Measurements from ENCODE around the gene RPN2.

DNA sequence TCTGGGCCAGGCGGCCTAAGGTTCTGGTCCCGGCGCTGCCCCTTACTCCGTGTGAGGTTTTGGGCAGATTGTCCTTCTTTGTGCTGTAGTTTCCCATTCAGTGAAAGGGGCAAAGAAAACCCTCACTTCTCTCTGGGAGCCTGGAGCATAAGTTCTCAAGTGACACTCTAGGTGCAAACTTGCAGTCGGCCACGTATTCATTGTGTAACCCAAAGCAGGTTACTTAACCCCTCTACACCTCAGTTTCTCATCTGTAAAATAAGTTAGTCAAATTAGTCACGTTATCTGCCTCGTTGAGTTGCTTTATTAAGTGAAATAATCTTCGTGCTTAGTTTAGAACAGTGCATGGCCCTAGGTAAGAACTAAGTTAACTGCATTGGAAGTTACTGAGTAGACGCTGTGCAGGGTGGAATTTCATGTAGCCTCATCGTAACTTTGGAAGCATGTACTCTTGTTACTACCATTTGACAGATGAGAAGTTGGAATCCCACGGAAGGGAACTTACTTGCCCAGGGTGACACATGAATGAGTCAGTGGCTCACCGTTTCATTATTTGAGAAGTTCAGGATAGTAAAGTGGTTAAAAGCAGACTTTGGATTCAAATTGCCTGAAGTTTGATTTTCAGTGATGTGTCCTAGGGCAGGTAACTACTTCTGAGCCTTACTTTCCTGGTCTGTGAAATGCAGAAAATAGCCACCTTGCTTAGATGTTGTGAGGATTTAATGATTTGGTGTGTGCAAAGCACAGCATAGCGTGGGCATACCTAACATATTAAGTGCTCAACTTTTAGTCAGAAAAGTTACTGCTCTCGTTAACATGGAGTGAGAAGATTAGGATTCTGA, 774 bp downstream of the RPN2 start:
- TF ChIP-seq JUND (IDR thresholded peaks at IDR 0.05) (no peak), YY1 (IDR thresholded peaks at IDR 0.05) (no peak), GABPA (IDR thresholded peaks at IDR 0.05 in 1 of 2, conservative IDR thresholded peaks at IDR 0.05 in 1 of 2) (no peak), TAF1 (conservative IDR thresholded peaks at IDR 0.05) (no peak), NR2F2 (IDR thresholded peaks at IDR 0.05) (no peak)
- TF ChIP-seq, protein P1, sequence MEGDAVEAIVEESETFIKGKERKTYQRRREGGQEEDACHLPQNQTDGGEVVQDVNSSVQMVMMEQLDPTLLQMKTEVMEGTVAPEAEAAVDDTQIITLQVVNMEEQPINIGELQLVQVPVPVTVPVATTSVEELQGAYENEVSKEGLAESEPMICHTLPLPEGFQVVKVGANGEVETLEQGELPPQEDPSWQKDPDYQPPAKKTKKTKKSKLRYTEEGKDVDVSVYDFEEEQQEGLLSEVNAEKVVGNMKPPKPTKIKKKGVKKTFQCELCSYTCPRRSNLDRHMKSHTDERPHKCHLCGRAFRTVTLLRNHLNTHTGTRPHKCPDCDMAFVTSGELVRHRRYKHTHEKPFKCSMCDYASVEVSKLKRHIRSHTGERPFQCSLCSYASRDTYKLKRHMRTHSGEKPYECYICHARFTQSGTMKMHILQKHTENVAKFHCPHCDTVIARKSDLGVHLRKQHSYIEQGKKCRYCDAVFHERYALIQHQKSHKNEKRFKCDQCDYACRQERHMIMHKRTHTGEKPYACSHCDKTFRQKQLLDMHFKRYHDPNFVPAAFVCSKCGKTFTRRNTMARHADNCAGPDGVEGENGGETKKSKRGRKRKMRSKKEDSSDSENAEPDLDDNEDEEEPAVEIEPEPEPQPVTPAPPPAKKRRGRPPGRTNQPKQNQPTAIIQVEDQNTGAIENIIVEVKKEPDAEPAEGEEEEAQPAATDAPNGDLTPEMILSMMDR (IDR thresholded peaks at IDR 0.05; ENCODE audit: low read depth, low read length, missing input control), result no peak
- TF ChIP-seq, protein P2, sequence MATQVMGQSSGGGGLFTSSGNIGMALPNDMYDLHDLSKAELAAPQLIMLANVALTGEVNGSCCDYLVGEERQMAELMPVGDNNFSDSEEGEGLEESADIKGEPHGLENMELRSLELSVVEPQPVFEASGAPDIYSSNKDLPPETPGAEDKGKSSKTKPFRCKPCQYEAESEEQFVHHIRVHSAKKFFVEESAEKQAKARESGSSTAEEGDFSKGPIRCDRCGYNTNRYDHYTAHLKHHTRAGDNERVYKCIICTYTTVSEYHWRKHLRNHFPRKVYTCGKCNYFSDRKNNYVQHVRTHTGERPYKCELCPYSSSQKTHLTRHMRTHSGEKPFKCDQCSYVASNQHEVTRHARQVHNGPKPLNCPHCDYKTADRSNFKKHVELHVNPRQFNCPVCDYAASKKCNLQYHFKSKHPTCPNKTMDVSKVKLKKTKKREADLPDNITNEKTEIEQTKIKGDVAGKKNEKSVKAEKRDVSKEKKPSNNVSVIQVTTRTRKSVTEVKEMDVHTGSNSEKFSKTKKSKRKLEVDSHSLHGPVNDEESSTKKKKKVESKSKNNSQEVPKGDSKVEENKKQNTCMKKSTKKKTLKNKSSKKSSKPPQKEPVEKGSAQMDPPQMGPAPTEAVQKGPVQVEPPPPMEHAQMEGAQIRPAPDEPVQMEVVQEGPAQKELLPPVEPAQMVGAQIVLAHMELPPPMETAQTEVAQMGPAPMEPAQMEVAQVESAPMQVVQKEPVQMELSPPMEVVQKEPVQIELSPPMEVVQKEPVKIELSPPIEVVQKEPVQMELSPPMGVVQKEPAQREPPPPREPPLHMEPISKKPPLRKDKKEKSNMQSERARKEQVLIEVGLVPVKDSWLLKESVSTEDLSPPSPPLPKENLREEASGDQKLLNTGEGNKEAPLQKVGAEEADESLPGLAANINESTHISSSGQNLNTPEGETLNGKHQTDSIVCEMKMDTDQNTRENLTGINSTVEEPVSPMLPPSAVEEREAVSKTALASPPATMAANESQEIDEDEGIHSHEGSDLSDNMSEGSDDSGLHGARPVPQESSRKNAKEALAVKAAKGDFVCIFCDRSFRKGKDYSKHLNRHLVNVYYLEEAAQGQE (IDR thresholded peaks at IDR 0.05), result no peak
- TF ChIP-seq, protein P3, sequence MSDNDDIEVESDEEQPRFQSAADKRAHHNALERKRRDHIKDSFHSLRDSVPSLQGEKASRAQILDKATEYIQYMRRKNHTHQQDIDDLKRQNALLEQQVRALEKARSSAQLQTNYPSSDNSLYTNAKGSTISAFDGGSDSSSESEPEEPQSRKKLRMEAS (IDR thresholded peaks at IDR 0.05), result no peak

Data from liver (tissue), 3 donors.